Neural cell (in vitro differentiated cells): ENCODE measurements around the gene TACO1. TPM values are rescaled to one million over a fixed set of nuclear protein-coding genes. Genes with fewer than 3 reads are reported as not detected.

ENCODE experiments used
- H2AFZ ChIP-seq: fragments of 200-600, 300-800 bp; sonication (generic), shearing (Covaris generic); 2 replicates; pipeline ENCODE4 v1.6.0; 2014; ENCODE audit warnings: low read depth, mild to moderate bottlenecking, antibody characterized with exemption, low read length, moderate library complexity
- H3F3A ChIP-seq: fragments of 200-600 bp; shearing (Covaris generic); 2 replicates; pipeline ENCODE4 v1.6.1; 2016; ENCODE audit warnings: mild to moderate bottlenecking, moderate library complexity, mixed read lengths, antibody characterized with exemption, low read length; ENCODE audit not compliant: insufficient read depth, poor library complexity, severe bottlenecking
- H3K27ac ChIP-seq: fragments of 200-600, 300-800 bp; sonication (generic), shearing (Covaris generic); 2 replicates; pipeline ENCODE4 v1.5.1; 2014; ENCODE audit warnings: mild to moderate bottlenecking, low read length, moderate library complexity
- H3K27me3 ChIP-seq: fragments of 300-800, 200-600 bp; sonication (generic), shearing (Covaris generic); 2 replicates; pipeline ENCODE4 v1.6.0; 2014; ENCODE audit warnings: mild to moderate bottlenecking, low read depth, low read length, moderate library complexity; ENCODE audit not compliant: insufficient read depth
- H3K36me3 ChIP-seq: fragments of 300-800, 200-600 bp; sonication (generic), shearing (Covaris generic); 2 replicates; pipeline ENCODE4 v1.5.1; 2014; ENCODE audit warnings: mild to moderate bottlenecking, antibody characterized with exemption, low read length, moderate library complexity; ENCODE audit not compliant: insufficient read depth
- H3K4me2 ChIP-seq: fragments of 300-800, 200-600 bp; sonication (generic), shearing (Covaris generic); 2 replicates; pipeline ENCODE4 v1.6.0; 2014; ENCODE audit warnings: mild to moderate bottlenecking, low read length
- H3K4me3 ChIP-seq: fragments of 300-800, 200-600 bp; sonication (generic), shearing (Covaris generic); 2 replicates; pipeline ENCODE4 v1.5.1; 2014; ENCODE audit warnings: mild to moderate bottlenecking, low read length, moderate library complexity
- H3K79me2 ChIP-seq: fragments of 200-600 bp; shearing (Covaris generic); replicated peaks from 2 replicates; pipeline ENCODE4 v1.6.0; 2014; ENCODE audit warnings: mild to moderate bottlenecking, low read length, moderate library complexity; ENCODE audit not compliant: insufficient read depth
- H3K9ac ChIP-seq: fragments of 300-800, 200-600 bp; sonication (generic), shearing (Covaris generic); 2 replicates; pipeline ENCODE4 v1.6.1; 2016; ENCODE audit warnings: mild to moderate bottlenecking, low read length, mixed read lengths
- H3K9me2 ChIP-seq: fragments of 200-600 bp; shearing (Covaris generic); 2 replicates; pipeline ENCODE4 v1.6.1; 2016; ENCODE audit warnings: mild to moderate bottlenecking, low read length, mixed read lengths; ENCODE audit not compliant: insufficient read depth
- H3K9me3 ChIP-seq: fragments of 200-600, 300-800 bp; sonication (generic), shearing (Covaris generic); 2 replicates; pipeline ENCODE4 v1.6.1; 2016; ENCODE audit warnings: mild to moderate bottlenecking, mixed run types, low read length, moderate library complexity, mixed read lengths
- H4K20me1 ChIP-seq: fragments of 200-600 bp; shearing (Covaris generic); 2 replicates; pipeline ENCODE4 v1.6.1; 2016; ENCODE audit warnings: mild to moderate bottlenecking, mixed run types; ENCODE audit not compliant: insufficient read depth
- EP300 ChIP-seq: fragments of 450-650 bp; conservative IDR thresholded peaks from 2 replicates; pipeline ENCODE4 v1.6.1; 2014; ENCODE audit warnings: antibody characterized with exemption, mild to moderate bottlenecking, moderate library complexity; ENCODE audit not compliant: poor library complexity, severe bottlenecking
- EZH2 ChIP-seq: fragments of 200-600, 300-800 bp; shearing (Covaris generic), sonication (generic); IDR thresholded peaks from 2 replicates; pipeline ENCODE4 v1.6.1; 2014; ENCODE audit warnings: antibody characterized with exemption, low read length, borderline replicate concordance, mild to moderate bottlenecking; ENCODE audit not compliant: insufficient read depth, poor library complexity, severe bottlenecking
- MXI1 ChIP-seq: fragments of 450-650 bp; conservative IDR thresholded peaks from 2 replicates; pipeline ENCODE4 v1.6.1; 2014; ENCODE audit warnings: antibody characterized with exemption, mild to moderate bottlenecking; ENCODE audit not compliant: poor library complexity, severe bottlenecking
- POLR2AphosphoS5 ChIP-seq: IDR thresholded peaks from 2 replicates; pipeline ENCODE4 v1.6.1; 2012
- RAD21 ChIP-seq: fragments of 450-650 bp; conservative IDR thresholded peaks from 2 replicates; pipeline ENCODE4 v1.6.1; 2014; ENCODE audit warnings: antibody characterized with exemption, mild to moderate bottlenecking, moderate library complexity
- SMC3 ChIP-seq: fragments of 450-650 bp; conservative IDR thresholded peaks from 2 replicates; pipeline ENCODE4 v1.6.1; 2014; ENCODE audit warnings: antibody characterized with exemption, mild to moderate bottlenecking, moderate library complexity; ENCODE audit not compliant: poor library complexity
- TAF1 ChIP-seq: IDR thresholded peaks from 2 replicates; pipeline ENCODE4 v1.6.1; 2012; ENCODE audit warnings: low read depth
- polyA plus RNA-seq: library from polyadenylated mRNA; depleted of rRNA; stranded (reverse); fragments of >200 nt; gene quantifications from 2 replicates; pipeline ENCODE4 v1.2.3, GENCODE V29; 2014
- TF ChIP-seq, protein P1 (sequence below): fragments of 450-650 bp; IDR thresholded peaks from 2 replicates; pipeline ENCODE4 v1.5.1; 2014; ENCODE audit warnings: antibody characterized with exemption, mild to moderate bottlenecking, moderate library complexity; ENCODE audit not compliant: poor library complexity, severe bottlenecking
- TF ChIP-seq, protein P2 (sequence below): IDR thresholded peaks from 2 replicates; pipeline ENCODE4 v1.6.1; 2012; ENCODE audit warnings: borderline replicate concordance

Gene TACO1
- polyA plus RNA-seq, 1 donor from 2014 or later: 16.2 TPM

- Histone ChIP-seq H3F3A (no peaks in the 10 kb centered on the region), H3K79me2 (peaks cover 82% of the 10 kb centered on the region)
Measured at GRCh38 chr17:63555500-63556156, 45.1 kb upstream of the TACO1 start.

DNA sequence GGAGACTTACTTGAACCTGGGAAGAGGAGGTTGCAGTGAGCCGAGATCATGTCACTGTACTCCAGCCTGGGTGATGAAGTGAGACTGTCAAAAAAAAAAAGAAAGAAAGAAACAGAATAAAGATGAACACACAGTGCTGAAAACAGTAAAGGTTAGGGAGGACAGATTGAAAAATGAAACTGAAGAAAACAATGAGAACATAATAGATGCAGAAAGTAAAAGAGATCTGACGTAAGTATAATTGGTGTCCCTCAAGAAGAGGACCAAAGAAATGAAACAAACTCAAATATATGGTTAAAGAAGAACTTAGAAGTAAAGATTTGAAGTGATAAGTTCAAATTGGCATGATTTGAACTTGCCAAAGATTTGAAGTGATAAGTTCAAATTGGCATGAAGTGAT lies 43.3 kb upstream of the TACO1 start:
- TF ChIP-seq RAD21 (no peak), EP300 (no peak), TAF1 (no peak), POLR2AphosphoS5 (no peak), SMC3 (no peak), MXI1 (no peak), EZH2 (no peak)
- TF ChIP-seq, protein P1, sequence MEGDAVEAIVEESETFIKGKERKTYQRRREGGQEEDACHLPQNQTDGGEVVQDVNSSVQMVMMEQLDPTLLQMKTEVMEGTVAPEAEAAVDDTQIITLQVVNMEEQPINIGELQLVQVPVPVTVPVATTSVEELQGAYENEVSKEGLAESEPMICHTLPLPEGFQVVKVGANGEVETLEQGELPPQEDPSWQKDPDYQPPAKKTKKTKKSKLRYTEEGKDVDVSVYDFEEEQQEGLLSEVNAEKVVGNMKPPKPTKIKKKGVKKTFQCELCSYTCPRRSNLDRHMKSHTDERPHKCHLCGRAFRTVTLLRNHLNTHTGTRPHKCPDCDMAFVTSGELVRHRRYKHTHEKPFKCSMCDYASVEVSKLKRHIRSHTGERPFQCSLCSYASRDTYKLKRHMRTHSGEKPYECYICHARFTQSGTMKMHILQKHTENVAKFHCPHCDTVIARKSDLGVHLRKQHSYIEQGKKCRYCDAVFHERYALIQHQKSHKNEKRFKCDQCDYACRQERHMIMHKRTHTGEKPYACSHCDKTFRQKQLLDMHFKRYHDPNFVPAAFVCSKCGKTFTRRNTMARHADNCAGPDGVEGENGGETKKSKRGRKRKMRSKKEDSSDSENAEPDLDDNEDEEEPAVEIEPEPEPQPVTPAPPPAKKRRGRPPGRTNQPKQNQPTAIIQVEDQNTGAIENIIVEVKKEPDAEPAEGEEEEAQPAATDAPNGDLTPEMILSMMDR: no peak
- TF ChIP-seq, protein P2, sequence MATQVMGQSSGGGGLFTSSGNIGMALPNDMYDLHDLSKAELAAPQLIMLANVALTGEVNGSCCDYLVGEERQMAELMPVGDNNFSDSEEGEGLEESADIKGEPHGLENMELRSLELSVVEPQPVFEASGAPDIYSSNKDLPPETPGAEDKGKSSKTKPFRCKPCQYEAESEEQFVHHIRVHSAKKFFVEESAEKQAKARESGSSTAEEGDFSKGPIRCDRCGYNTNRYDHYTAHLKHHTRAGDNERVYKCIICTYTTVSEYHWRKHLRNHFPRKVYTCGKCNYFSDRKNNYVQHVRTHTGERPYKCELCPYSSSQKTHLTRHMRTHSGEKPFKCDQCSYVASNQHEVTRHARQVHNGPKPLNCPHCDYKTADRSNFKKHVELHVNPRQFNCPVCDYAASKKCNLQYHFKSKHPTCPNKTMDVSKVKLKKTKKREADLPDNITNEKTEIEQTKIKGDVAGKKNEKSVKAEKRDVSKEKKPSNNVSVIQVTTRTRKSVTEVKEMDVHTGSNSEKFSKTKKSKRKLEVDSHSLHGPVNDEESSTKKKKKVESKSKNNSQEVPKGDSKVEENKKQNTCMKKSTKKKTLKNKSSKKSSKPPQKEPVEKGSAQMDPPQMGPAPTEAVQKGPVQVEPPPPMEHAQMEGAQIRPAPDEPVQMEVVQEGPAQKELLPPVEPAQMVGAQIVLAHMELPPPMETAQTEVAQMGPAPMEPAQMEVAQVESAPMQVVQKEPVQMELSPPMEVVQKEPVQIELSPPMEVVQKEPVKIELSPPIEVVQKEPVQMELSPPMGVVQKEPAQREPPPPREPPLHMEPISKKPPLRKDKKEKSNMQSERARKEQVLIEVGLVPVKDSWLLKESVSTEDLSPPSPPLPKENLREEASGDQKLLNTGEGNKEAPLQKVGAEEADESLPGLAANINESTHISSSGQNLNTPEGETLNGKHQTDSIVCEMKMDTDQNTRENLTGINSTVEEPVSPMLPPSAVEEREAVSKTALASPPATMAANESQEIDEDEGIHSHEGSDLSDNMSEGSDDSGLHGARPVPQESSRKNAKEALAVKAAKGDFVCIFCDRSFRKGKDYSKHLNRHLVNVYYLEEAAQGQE: no peak
- Histone ChIP-seq H3K27ac (no peak overlapping the region), H3F3A (no peaks in the 10 kb centered on the region), H2AFZ (no peak overlapping the region), H3K27me3 (no peaks in the 10 kb centered on the region), H3K79me2 (peaks cover 85% of the 10 kb centered on the region), H3K4me2 (no peak overlapping the region), H3K4me3 (no peak overlapping the region), H3K9me3 (no peaks in the 10 kb centered on the region), H3K9me2 (no peaks in the 10 kb centered on the region), H3K36me3 (no peaks in the 10 kb centered on the region), H3K9ac (no peak overlapping the region), H4K20me1 (peaks cover 1% of the 10 kb centered on the region)

More at GRCh38 chr17:63555500-63556156, 45.1 kb upstream of the TACO1 start:
- Histone ChIP-seq H3K9me3 (no peaks in the 10 kb centered on the region), H3K27ac (no peak overlapping the region), H3K27me3 (no peaks in the 10 kb centered on the region), H3K9ac (no peak overlapping the region), H3K9me2 (no peaks in the 10 kb centered on the region), H3K36me3 (no peaks in the 10 kb centered on the region), H3K4me3 (no peak overlapping the region), H2AFZ (no peak overlapping the region), H4K20me1 (peaks cover 3% of the 10 kb centered on the region), H3K4me2 (no peak overlapping the region)
- no peak for TF ChIP-seq RAD21
- TF ChIP-seq TAF1: no peak

GRCh38 chr17:63558441-63558840 lies 42.3 kb upstream of the TACO1 start:
- Histone ChIP-seq H3K9me2 (no peaks in the 10 kb centered on the region), H3K27me3 (no peaks in the 10 kb centered on the region), H3K27ac (no peak overlapping the region), H3K9ac (no peak overlapping the region), H4K20me1 (no peaks in the 10 kb centered on the region), H3K9me3 (no peaks in the 10 kb centered on the region), H3F3A (no peaks in the 10 kb centered on the region), H3K4me3 (no peak overlapping the region), H3K4me2 (no peak overlapping the region), H2AFZ (no peak overlapping the region), H3K79me2 (peaks cover 83% of the 10 kb centered on the region), H3K36me3 (no peaks in the 10 kb centered on the region)
- TF ChIP-seq TAF1 (no peak), POLR2AphosphoS5 (no peak)
- TF ChIP-seq, protein P1: no peak
